Upper lobe of left lung (tissue), 6 donors: Measurements from ENCODE around the gene TDP2. TPM values are rescaled to one million over a fixed set of nuclear protein-coding genes. Genes with fewer than 3 reads are reported as not detected.
"Not testable (repeated sequence)": the region's sequence is repeated elsewhere in the genome, so short reads cannot be mapped to it uniquely, and the experiment has no call there.

Experiments
- ATAC-seq, 2 donors: fragments of 200-7000 bp; cut with Tn5 transposase; one replicate each; pipeline ENCODE4 v1.9.1; 2022; ENCODE audit warnings: mild to moderate bottlenecking in 2 of 2, moderate library complexity in 2 of 2; ENCODE audit not compliant: low FRiP score in 2 of 2
- DNase-seq, 2 donors: peaks; one replicate each; pipeline ENCODE4 v3.0.0-alpha.2; 2019 to 2020
- H3K27ac ChIP-seq, 4 donors: fragments of 200-600 bp; sonication (generic); one replicate each; pipeline ENCODE4 v1.5.1; 2016 to 2019
- H3K27me3 ChIP-seq, 4 donors: fragments of 200-600 bp; sonication (generic); one replicate each; pipeline ENCODE4 v1.5.1; 2017 to 2019
- H3K36me3 ChIP-seq, 4 donors: fragments of 200-600 bp; sonication (generic); one replicate each; pipeline ENCODE4 v1.5.1; 2016 to 2019
- H3K4me1 ChIP-seq, 4 donors: fragments of 200-600 bp; sonication (generic); one replicate each; pipeline ENCODE4 v1.5.1; 2018 to 2019
- H3K4me3 ChIP-seq, 4 donors: fragments of 200-600 bp; sonication (generic); one replicate each; pipeline ENCODE4 v1.5.1; 2017 to 2019; ENCODE audit warnings: mild to moderate bottlenecking in 2 of 4, moderate library complexity in 1 of 4
- H3K9me3 ChIP-seq, 4 donors: fragments of 200-600 bp; sonication (generic); one replicate each; pipeline ENCODE4 v1.5.1; 2018 to 2019
- EP300 ChIP-seq, 4 donors: sonication (generic); formaldehyde crosslinking; IDR thresholded peaks; one replicate each; pipeline ENCODE4 v1.5.1; 2017; ENCODE audit warnings: antibody characterized with exemption in 4 of 4, control low read depth in 2 of 4
- POLR2A ChIP-seq, 4 donors: fragments of 450-650 bp; IDR thresholded peaks; one replicate each; pipeline ENCODE4 v1.5.1; 2016 to 2017; ENCODE audit warnings: antibody characterized with exemption in 4 of 4, mild to moderate bottlenecking in 2 of 4
- POLR2AphosphoS5 ChIP-seq, 2 donors: sonication (generic); formaldehyde crosslinking; IDR thresholded peaks; one replicate each; pipeline ENCODE4 v1.5.1; 2017; ENCODE audit warnings: antibody characterized with exemption in 2 of 2
- WGBS, 2 donors: methylation state at CpG; one replicate each; pipeline ENCODE4 v1.1.5; 2017 to 2018; 5-methylcytosine and 5-hydroxymethylcytosine counted together
- total RNA-seq, 6 donors: library from RNA; depleted of rRNA in 4 of 6; stranded (reverse); fragments of >200 nt in 4 of 6; gene quantifications; one replicate each; pipeline versions ENCODE4 v1.1.0 to v1.2.1, GENCODE V29; 2016 to 2021
- TF ChIP-seq, protein P1 (sequence below), 6 experiments: fragments of 450-650 bp in 4 of 6; fragments of 200-600 bp in 2 of 6; sonication (generic) in 2 of 6; IDR thresholded peaks; one replicate each; pipeline ENCODE4 v1.5.1; 2016 to 2019; ENCODE audit warnings: antibody characterized with exemption in 6 of 6
- donor health status: DM: no; HTN: no; CAD: no; lungs with moderate emphysema.
- donor health status: DM: no; HTN: yes; CAD: no; lungs with severe emphysema.

TDP2 gene
- total RNA-seq, 6 donors from 2014 or later = 33.8 to 101 (median 37.0) TPM

DNA sequence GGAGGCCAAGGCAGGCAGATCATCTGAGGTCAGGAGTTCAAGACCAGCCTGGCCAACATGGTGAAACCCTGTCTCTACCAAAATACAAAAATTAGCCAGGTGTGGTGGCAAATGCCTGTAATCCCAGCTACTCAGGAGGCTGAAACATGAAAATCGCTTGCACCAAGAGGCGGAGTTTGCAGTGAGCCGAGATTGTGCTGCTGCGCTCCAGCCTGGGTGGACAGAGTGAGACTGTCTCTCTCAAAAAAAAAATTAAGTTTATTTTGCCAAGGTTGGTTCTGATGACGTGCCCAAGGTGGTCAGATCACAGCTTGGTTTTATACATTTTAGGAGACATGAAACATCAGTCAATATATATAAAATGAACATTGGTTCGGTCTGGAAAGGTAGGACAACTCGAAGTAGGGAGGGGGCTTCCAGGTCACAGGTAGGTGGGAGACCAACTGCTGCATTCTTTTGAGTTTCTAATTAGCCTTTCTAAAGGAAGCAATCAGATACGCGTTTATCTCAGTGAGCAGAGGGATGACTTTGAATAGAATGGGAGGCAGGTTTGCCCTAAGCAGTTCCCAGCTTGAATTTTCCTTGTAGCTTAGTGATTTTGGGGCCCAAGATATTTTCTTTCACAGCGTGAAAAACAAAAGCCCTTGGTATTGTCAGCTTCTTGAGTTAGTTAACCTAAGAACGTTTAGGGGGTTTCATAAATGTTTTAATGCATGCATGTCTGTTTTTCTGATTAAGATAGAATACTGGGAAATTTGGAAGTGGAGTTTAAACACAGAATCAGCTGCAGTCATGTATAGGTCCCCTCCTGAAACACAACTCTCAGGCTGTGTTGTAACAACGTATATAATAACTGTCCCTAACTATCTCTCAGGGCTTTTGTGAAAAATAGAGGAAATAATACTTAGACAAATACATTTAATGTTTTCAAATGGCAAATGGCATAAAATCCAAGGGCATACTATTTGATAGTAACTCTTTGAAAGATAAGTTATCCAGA, 16.9 kb upstream of the TDP2 start:
- Histone ChIP-seq H3K27ac (no peak overlapping the region), H3K27me3 (no peaks in the 10 kb centered on the region), H3K36me3 (no peaks in the 10 kb centered on the region), H3K4me3 (no peak overlapping the region), H3K9me3 (no peaks in the 10 kb centered on the region), H3K4me1 (peaks cover 0 to 7% (median 2%) of the 10 kb centered on the region in 4 donors)
- DNase-seq (no peak), ATAC-seq (no peak)
- TF ChIP-seq EP300 (IDR thresholded peaks at IDR 0.05) (no peak), POLR2A (IDR thresholded peaks at IDR 0.05) (no peak)
- WGBS, 2 donors = 70 to 75% methylated on average over 10 to 12 of the region's 12 CpGs

DNA sequence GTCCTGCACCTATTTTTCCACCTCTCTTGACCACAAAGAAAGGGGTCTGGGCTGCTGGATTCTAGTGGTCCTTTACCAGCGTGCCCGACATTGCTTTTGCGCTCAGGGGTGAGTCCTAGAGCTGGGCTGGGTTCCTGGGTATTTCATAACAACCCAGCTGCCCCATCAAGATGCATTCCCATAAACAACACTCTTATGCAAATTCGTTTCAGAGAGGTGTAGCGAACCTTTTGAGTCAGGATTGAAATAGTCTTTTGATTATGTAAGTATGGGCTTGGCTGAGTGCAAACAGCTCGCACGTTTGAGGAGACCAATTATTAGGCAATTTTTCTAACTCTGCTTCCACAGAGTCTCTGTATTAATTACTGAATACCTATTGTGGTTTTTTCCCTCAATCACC, 13.9 kb upstream of the TDP2 start:
- no peaks in the 10 kb centered on the region for H3K36me3 ChIP-seq
- H3K27ac ChIP-seq = peak overlapping the region; percentile 24 to 58 (median 40)
- H3K4me1 ChIP-seq = peaks cover 0 to 7% (median 2%) of the 10 kb centered on the region in 4 donors
- TF ChIP-seq POLR2AphosphoS5 (IDR thresholded peaks at IDR 0.05) (peak in 1 of 2 donors; percentile 31), EP300 (IDR thresholded peaks at IDR 0.05) (peak in 1 of 4 donors; percentile 61), POLR2A (IDR thresholded peaks at IDR 0.05) (no peak)
- TF ChIP-seq, protein P1, sequence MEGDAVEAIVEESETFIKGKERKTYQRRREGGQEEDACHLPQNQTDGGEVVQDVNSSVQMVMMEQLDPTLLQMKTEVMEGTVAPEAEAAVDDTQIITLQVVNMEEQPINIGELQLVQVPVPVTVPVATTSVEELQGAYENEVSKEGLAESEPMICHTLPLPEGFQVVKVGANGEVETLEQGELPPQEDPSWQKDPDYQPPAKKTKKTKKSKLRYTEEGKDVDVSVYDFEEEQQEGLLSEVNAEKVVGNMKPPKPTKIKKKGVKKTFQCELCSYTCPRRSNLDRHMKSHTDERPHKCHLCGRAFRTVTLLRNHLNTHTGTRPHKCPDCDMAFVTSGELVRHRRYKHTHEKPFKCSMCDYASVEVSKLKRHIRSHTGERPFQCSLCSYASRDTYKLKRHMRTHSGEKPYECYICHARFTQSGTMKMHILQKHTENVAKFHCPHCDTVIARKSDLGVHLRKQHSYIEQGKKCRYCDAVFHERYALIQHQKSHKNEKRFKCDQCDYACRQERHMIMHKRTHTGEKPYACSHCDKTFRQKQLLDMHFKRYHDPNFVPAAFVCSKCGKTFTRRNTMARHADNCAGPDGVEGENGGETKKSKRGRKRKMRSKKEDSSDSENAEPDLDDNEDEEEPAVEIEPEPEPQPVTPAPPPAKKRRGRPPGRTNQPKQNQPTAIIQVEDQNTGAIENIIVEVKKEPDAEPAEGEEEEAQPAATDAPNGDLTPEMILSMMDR (IDR thresholded peaks at IDR 0.05) = no peak
- no peaks in the 10 kb centered on the region for H3K27me3 ChIP-seq
- no peak overlapping the region for H3K4me3 ChIP-seq
- WGBS, 2 donors = 61 to 64% methylated on average over 7 of the region's 7 CpGs
- no peak for ATAC-seq
- H3K9me3 ChIP-seq = no peaks in the 10 kb centered on the region
- peak in 1 of 2 donors; percentile 59 for DNase-seq

DNA sequence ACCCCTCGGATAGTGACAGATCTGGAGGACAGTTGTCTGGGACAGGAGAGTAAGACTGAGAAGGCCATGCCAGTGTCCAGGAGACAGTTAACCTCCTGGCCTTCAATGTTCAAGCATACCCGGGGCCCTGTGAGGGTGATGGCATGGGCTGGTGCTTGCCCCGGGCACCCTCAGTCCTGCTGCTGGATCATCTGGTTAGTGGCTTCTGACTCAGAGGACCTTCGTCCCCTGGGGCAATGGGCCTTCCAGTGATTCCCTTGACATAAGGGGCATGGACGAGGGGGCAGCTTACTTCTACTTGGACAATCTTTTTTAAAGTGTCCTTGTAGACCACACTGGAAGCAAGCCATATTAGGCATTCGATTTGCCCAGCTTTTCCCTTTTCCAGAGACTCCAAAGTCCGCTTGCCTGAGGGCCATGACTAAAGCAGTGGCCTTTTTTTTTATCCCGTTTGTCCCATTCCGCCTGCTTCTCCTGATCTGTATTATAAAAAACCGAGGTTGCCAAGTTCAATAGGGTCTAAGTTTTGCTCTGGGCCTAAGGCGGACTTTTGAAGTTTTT, 12.2 kb upstream of the TDP2 start:
- H3K9me3 ChIP-seq, H3K27ac ChIP-seq, H3K36me3 ChIP-seq, H3K27me3 ChIP-seq, H3K4me3 ChIP-seq, H3K4me1 ChIP-seq, DNase-seq, ATAC-seq: not testable (repeated sequence)
- 93 to 96% methylated on average over 11 of the region's 11 CpGs for WGBS, 2 donors

DNA sequence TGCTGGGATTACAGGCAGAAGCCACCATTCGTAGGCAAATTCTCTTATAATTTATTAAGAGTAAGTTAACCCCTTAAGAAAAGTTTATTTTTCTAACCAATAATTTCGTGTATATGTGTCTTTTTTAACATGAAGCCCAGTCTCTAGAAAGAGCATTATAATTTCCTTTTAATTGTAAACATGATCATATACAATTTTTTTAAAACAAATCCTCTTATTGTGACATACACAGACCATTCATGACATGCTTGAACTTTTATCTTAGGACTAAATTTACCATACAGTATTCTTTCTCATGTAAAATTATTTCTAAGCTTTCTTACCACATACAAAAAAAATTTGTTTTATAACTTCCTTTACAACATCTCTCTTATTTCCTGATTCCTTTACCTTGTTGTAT, 6.9 kb upstream of the TDP2 start:
- DNase-seq = no peak
- WGBS, 2 donors = 80 to 89% methylated on average over 2 of the region's 2 CpGs
- no peaks in the 10 kb centered on the region for H3K27me3 ChIP-seq
- H3K4me1 ChIP-seq = peaks cover 0 to 3% (median 0%) of the 10 kb centered on the region in 4 donors
- no peak overlapping the region for H3K27ac ChIP-seq
- TF ChIP-seq POLR2AphosphoS5 (IDR thresholded peaks at IDR 0.05) (no peak), POLR2A (IDR thresholded peaks at IDR 0.05) (no peak)
- TF ChIP-seq, protein P1 (IDR thresholded peaks at IDR 0.05) = no peak
- H3K9me3 ChIP-seq = peaks cover 0 to 12% (median 5%) of the 10 kb centered on the region in 4 donors
- no peak overlapping the region for H3K4me3 ChIP-seq
- no peak for ATAC-seq
- no peaks in the 10 kb centered on the region for H3K36me3 ChIP-seq

DNA sequence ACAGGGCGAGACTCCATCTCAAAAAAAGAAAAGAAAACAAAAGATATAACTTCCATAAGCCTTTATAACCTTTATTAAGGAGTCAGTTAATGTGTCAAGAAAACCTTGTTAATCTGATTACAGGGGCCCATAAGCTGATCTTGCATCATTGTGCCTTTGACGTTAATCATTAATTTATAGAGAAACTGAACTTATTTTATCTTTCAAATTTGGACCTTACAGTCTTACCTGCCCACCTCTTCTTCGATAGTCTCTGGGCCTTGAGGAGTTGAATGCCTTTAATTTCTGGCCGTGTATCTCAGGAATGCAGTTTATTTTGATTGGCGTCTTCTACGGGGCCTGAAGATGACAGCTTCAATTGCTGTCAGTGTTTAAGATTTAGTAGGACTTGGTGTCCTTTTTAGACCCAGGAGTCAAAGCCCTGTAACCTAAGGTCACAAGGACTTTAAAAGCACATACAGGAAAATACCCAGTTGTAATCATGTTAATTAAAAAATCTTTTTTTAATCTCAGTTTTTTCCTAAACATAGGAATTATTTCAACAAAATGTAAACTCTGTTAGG, 6.0 kb upstream of the TDP2 start:
- peaks cover 0 to 12% (median 5%) of the 10 kb centered on the region in 4 donors for H3K9me3 ChIP-seq
- no peak for TF ChIP-seq POLR2A (IDR thresholded peaks at IDR 0.05)
- no peak for TF ChIP-seq EP300 (IDR thresholded peaks at IDR 0.05)
- no peak for TF ChIP-seq POLR2AphosphoS5 (IDR thresholded peaks at IDR 0.05)
- TF ChIP-seq, protein P1 (IDR thresholded peaks at IDR 0.05) = no peak
- H3K4me1 ChIP-seq = peaks cover 7 to 12% (median 8%) of the 10 kb centered on the region in 4 donors
- WGBS, 2 donors = 90 to 94% methylated on average over 6 of the region's 6 CpGs
- ATAC-seq (no peak), DNase-seq (no peak)
- no peak overlapping the region for H3K4me3 ChIP-seq
- H3K27me3 ChIP-seq = no peaks in the 10 kb centered on the region
- no peaks in the 10 kb centered on the region for H3K36me3 ChIP-seq
- no peak overlapping the region for H3K27ac ChIP-seq

DNA sequence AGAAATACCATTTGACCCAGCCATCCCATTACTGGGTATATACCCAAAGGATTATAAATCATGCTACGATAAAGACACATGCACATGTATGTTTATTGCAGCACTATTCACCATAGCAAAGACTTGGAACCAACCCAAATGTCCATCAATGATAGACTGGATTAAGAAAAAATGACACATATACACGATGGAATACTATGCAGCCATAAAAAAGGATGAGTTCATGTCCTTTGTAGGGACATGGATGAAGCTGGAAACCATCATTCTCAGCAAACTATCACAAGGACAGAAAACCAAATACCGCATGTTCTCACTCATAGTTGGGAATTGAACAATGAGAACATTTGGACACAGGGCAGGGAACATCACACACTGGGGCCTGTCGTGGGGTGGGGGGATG, 4.4 kb upstream of the TDP2 start:
- H3K27ac ChIP-seq, ATAC-seq, H3K4me3 ChIP-seq, DNase-seq, H3K36me3 ChIP-seq, H3K27me3 ChIP-seq: not testable (repeated sequence)
- peaks cover 0 to 12% (median 5%) of the 10 kb centered on the region in 4 donors for H3K9me3 ChIP-seq
- WGBS, 2 donors = 96 to 97% methylated on average over 4 of the region's 4 CpGs
- H3K4me1 ChIP-seq = peaks cover 10 to 16% (median 11%) of the 10 kb centered on the region in 4 donors

DNA sequence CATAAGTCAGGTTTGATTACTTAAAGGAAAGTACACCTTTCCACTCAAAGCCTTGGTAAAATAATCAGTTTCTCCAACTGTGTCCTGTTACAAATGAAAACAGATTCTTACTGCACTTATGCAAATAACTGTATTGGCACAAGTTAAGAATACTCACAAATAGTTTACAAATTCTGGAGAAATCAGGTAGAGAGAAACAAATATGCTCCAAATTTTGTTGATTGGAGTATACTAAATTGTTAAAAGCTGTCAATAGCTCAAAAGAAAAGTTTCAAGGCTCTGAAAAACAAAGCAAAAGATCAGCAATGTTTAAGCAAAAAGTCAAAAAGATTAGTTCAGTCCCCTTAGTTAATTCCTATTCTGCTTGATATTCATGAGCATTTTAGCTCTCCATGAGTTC, 3.8 kb upstream of the TDP2 start:
- not testable (repeated sequence) for H3K4me3 ChIP-seq, H3K27ac ChIP-seq, ATAC-seq, H3K27me3 ChIP-seq, DNase-seq, H3K36me3 ChIP-seq
- peaks cover 14 to 21% (median 16%) of the 10 kb centered on the region in 4 donors for H3K4me1 ChIP-seq
- H3K9me3 ChIP-seq = peaks cover 0 to 12% (median 5%) of the 10 kb centered on the region in 4 donors
